ENCODE data around the gene CD24. TPM values are rescaled to one million over a fixed set of nuclear protein-coding genes. Genes with fewer than 3 reads are reported as not detected.

The CD24 gene
- total and polyA plus RNA-seq, 2 donors (not counting 1 experiment from before 2014, with no cell fraction given) = 69.9 to 113 TPM

DNA sequence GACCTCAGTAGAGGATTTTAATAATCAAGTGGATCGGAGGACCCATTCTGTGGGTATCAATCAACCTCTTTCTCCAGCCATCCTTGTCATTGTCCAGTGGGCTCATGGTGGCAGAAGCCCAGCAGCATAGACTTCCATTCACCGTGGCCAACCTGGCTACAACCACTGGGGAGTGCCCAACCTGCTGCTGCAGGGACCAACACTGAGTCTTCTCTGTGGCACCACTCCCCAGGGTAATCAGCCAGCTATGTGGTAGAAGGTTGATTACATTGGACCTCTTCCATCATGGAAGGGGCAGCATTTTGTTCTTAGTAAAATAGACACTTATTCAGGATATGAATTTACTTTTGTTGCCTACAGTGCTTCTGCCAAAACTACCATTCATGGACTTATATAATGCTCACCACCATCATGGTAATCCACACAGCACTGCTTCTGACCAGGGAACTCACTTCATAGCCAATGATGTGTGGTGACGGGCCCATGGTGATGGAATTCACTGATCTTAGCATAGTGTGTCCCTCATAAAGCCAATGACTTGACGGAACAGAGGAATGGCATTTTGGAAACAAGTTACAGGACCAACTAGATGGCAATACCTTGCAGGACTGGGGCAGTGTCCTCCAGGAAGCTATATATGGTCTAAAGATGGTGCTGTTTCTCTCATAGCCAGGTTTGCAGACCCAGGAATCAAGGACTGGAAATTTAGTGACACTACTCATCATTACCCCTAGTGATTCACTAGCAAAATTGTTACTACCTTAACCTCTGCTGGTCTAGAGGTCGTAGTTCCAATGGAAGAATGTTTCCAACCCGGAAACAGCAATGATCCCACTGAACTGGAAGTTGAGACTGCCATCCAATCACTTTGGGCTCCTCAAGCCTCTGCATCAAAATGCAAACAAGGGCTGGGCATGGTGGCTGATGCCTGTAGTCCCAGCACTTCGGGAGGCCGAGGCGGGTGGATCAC is 7.6 kb downstream of the CD24 start:
- Mint-ChIP-seq H3K27ac (no peak overlapping the region), H3K27me3 (no peaks in the 10 kb centered on the region), H3K4me3 (no peak overlapping the region), H3K4me1 (peaks cover 18% of the 10 kb centered on the region), H3K9me3 (ENCODE audit: insufficient read depth) (peaks cover 4% of the 10 kb centered on the region)
- Histone ChIP-seq H3K9me3 (ENCODE audit: control extremely low read depth in 1 of 3, control insufficient read depth in 2 of 3, insufficient read depth in 1 of 3, low read length in 2 of 3) (peaks cover 0 to 11% (median 0%) of the 10 kb centered on the region in 3 donors), H2AFZ (ENCODE audit: insufficient read depth, low read depth, low read length, poor library complexity, severe bottlenecking) (no peak overlapping the region), H3K79me2 (ENCODE audit: control insufficient read depth, insufficient read depth, low read length) (no peaks in the 10 kb centered on the region), H3K4me1 (ENCODE audit: control insufficient read depth in 2 of 2, insufficient read depth in 2 of 2, low read length in 2 of 2) (peaks cover 2 to 4% of the 10 kb centered on the region in 2 donors), H3K27me3 (replicated peaks in 1 of 4; ENCODE audit: control extremely low read depth in 1 of 4, control insufficient read depth in 3 of 4, insufficient read depth in 4 of 4, low read length in 3 of 4) (no peaks in the 10 kb centered on the region), H3K27ac (ENCODE audit: low read length in 2 of 2) (no peak overlapping the region), H3K4me2 (replicated peaks; ENCODE audit: low read depth, low read length, poor library complexity, severe bottlenecking) (no peak overlapping the region), H4K20me1 (ENCODE audit: control insufficient read depth, insufficient read depth, low read length, poor library complexity, severe bottlenecking) (peaks cover 4% of the 10 kb centered on the region), H3K36me3 (replicated peaks in 1 of 2; ENCODE audit: control extremely low read depth in 1 of 2, control insufficient read depth in 1 of 2, extremely low read depth in 1 of 2, insufficient read depth in 2 of 2, low read length in 1 of 2) (peaks cover 5 to 8% of the 10 kb centered on the region in 2 experiments), H3K4me3 (ENCODE audit: control extremely low read depth in 1 of 5, extremely low read depth in 1 of 5, insufficient read depth in 1 of 5, low read depth in 2 of 5, low read length in 4 of 5) (no peak overlapping the region), H3K9ac (ENCODE audit: low read length) (no peak overlapping the region)
- DNase-seq (no peak), ATAC-seq (ENCODE audit: low read depth) (no peak)
- ChIA-PET CTCF (interaction anchor here (1.2 kb wide), 1 partner anchor 358 kb away, joined by 3 read pairs; no protein-coding TSS in a partner anchor), POLR2A (no interaction called here)
- intact Hi-C loops (cut with micrococcal nuclease) = no loop called here
- 100% methylated on average over 6 of the region's 9 CpGs for WGBS (ENCODE audit: insufficient coverage)
- TF ChIP-seq, protein P1, sequence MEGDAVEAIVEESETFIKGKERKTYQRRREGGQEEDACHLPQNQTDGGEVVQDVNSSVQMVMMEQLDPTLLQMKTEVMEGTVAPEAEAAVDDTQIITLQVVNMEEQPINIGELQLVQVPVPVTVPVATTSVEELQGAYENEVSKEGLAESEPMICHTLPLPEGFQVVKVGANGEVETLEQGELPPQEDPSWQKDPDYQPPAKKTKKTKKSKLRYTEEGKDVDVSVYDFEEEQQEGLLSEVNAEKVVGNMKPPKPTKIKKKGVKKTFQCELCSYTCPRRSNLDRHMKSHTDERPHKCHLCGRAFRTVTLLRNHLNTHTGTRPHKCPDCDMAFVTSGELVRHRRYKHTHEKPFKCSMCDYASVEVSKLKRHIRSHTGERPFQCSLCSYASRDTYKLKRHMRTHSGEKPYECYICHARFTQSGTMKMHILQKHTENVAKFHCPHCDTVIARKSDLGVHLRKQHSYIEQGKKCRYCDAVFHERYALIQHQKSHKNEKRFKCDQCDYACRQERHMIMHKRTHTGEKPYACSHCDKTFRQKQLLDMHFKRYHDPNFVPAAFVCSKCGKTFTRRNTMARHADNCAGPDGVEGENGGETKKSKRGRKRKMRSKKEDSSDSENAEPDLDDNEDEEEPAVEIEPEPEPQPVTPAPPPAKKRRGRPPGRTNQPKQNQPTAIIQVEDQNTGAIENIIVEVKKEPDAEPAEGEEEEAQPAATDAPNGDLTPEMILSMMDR (IDR thresholded peaks at IDR 0.05) = no peak
- no peak for TF ChIP-seq EZH2 (IDR thresholded peaks at IDR 0.05; ENCODE audit: borderline replicate concordance, insufficient read depth, low read depth, low read length, poor library complexity, severe bottlenecking)

DNA sequence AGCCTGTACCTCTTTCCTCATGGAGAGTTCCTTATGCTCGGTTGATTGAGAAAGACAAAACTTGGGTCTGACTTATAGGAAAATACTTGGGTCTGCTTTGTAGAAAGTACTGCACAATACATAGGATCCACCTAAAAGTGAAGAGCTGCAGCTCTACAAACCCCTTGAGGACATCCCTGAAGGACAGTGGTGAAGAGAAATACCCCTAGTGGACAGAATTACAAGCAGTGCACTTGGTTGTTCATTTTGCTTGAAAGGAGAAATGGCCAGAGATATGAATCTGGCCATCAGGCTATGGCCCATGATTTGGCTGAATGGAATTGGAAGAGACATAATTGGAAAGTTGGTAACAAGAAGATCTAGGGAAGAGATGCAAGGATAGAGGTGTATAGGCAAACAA is 8.3 kb downstream of the CD24 start:
- H3K27ac ChIP-seq (ENCODE audit: low read length in 2 of 2) = no peak overlapping the region
- H3K9ac ChIP-seq (ENCODE audit: low read length) = no peak overlapping the region
- intact Hi-C loops (cut with micrococcal nuclease) = no loop called here
- peaks cover 0 to 2% of the 10 kb centered on the region in 2 donors for H3K4me1 ChIP-seq (ENCODE audit: control insufficient read depth in 2 of 2, insufficient read depth in 2 of 2, low read length in 2 of 2)
- no peaks in the 10 kb centered on the region for H3K27me3 ChIP-seq (replicated peaks in 1 of 4; ENCODE audit: control extremely low read depth in 1 of 4, control insufficient read depth in 3 of 4, insufficient read depth in 4 of 4, low read length in 3 of 4)
- ATAC-seq (ENCODE audit: low read depth) (no peak), DNase-seq (no peak)
- ChIA-PET POLR2A (no interaction called here), CTCF (interaction anchor here (1.2 kb wide), 1 partner anchor 358 kb away, joined by 3 read pairs; no protein-coding TSS in a partner anchor)
- no peaks in the 10 kb centered on the region for H4K20me1 ChIP-seq (ENCODE audit: control insufficient read depth, insufficient read depth, low read length, poor library complexity, severe bottlenecking)
- no peak overlapping the region for H3K4me2 ChIP-seq (replicated peaks; ENCODE audit: low read depth, low read length, poor library complexity, severe bottlenecking)
- Mint-ChIP-seq H3K4me1 (peaks cover 12% of the 10 kb centered on the region), H3K27ac (no peak overlapping the region), H3K9me3 (ENCODE audit: insufficient read depth) (peaks cover 4% of the 10 kb centered on the region), H3K4me3 (no peak overlapping the region), H3K27me3 (no peaks in the 10 kb centered on the region)
- no peaks in the 10 kb centered on the region for H3K79me2 ChIP-seq (ENCODE audit: control insufficient read depth, insufficient read depth, low read length)
- H3K9me3 ChIP-seq (ENCODE audit: control extremely low read depth in 1 of 3, control insufficient read depth in 2 of 3, insufficient read depth in 1 of 3, low read length in 2 of 3) = peaks cover 0 to 11% (median 0%) of the 10 kb centered on the region in 3 donors
- no CpG with 5 or more reads among the region's 1 CpG for WGBS (ENCODE audit: insufficient coverage)
- no peak overlapping the region for H3K4me3 ChIP-seq (ENCODE audit: control extremely low read depth in 1 of 5, extremely low read depth in 1 of 5, insufficient read depth in 1 of 5, low read depth in 2 of 5, low read length in 4 of 5)
- H3K36me3 ChIP-seq (replicated peaks in 1 of 2; ENCODE audit: control extremely low read depth in 1 of 2, control insufficient read depth in 1 of 2, extremely low read depth in 1 of 2, insufficient read depth in 2 of 2, low read length in 1 of 2) = peaks cover 5 to 8% of the 10 kb centered on the region in 2 experiments
- H2AFZ ChIP-seq (ENCODE audit: insufficient read depth, low read depth, low read length, poor library complexity, severe bottlenecking) = no peak overlapping the region
- TF ChIP-seq, protein P1 (IDR thresholded peaks at IDR 0.05) = no peak
